Hepatocyte (in vitro differentiated cells): ENCODE data around the gene PTPRS. TPM values are rescaled to one million over a fixed set of nuclear protein-coding genes. Genes with fewer than 3 reads are reported as not detected.

Experiments
- DNase-seq: peaks from one replicate; pipeline ENCODE4 v3.0.0-alpha.2; 2016; ENCODE audit warnings: low spot score
- H2AFZ ChIP-seq: fragments of 200-600 bp; sonication (generic); 2 replicates; pipeline ENCODE4 v1.6.0; 2016; ENCODE audit warnings: antibody characterized with exemption, mild to moderate bottlenecking
- H3K27ac ChIP-seq: fragments of 200-600 bp; sonication (generic); 2 replicates; pipeline ENCODE4 v1.5.1; 2016; ENCODE audit warnings: mild to moderate bottlenecking
- H3K27me3 ChIP-seq: fragments of 200-600 bp; sonication (generic); 2 replicates; pipeline ENCODE4 v1.6.1; 2016
- H3K36me3 ChIP-seq: fragments of 200-600 bp; sonication (generic); replicated peaks from 2 replicates; pipeline ENCODE4 v1.5.1; 2016; ENCODE audit warnings: low read depth; ENCODE audit not compliant: insufficient read depth
- H3K4me1 ChIP-seq: fragments of 200-600 bp; sonication (generic); 2 replicates; pipeline ENCODE4 v1.5.1; 2016; ENCODE audit warnings: mild to moderate bottlenecking, moderate library complexity; ENCODE audit not compliant: insufficient read depth
- H3K4me2 ChIP-seq: fragments of 200-600 bp; sonication (generic); 2 replicates; pipeline ENCODE4 v1.6.0; 2016
- H3K4me3 ChIP-seq: fragments of 200-600 bp; sonication (generic); 2 replicates; pipeline ENCODE4 v1.5.1; 2016; ENCODE audit warnings: mild to moderate bottlenecking
- H3K79me2 ChIP-seq: fragments of 200-600 bp; sonication (generic); 2 replicates; pipeline ENCODE4 v1.6.0; 2017; ENCODE audit warnings: mild to moderate bottlenecking
- H3K9me2 ChIP-seq: fragments of 200-600 bp; sonication (generic); replicated peaks from 2 replicates; pipeline ENCODE4 v1.6.0; 2017; ENCODE audit warnings: mild to moderate bottlenecking; ENCODE audit not compliant: insufficient read depth
- H3K9me3 ChIP-seq: fragments of 200-600 bp; sonication (generic); 2 replicates; pipeline ENCODE4 v1.5.1; 2016; ENCODE audit warnings: low read depth, mild to moderate bottlenecking
- H4K20me1 ChIP-seq: fragments of 200-600 bp; sonication (generic); 2 replicates; pipeline ENCODE4 v1.6.0; 2016; ENCODE audit warnings: mild to moderate bottlenecking; ENCODE audit not compliant: insufficient read depth, poor library complexity, severe bottlenecking
- CTCF ChIP-seq: fragments of 200-600 bp; sonication (generic); IDR thresholded peaks from 2 replicates; pipeline ENCODE4 v1.5.1; 2016; ENCODE audit warnings: antibody characterized with exemption, mild to moderate bottlenecking; ENCODE audit not compliant: poor library complexity
- EZH2 ChIP-seq: fragments of 200-600 bp; sonication (generic); IDR thresholded peaks from 2 replicates; pipeline ENCODE4 v1.6.1; 2016; ENCODE audit warnings: antibody characterized with exemption, mild to moderate bottlenecking, borderline replicate concordance
- EZH2phosphoT487 ChIP-seq: fragments of 200-600 bp; sonication (generic); IDR thresholded peaks from one replicate; pipeline ENCODE4 v1.6.1; 2018; ENCODE audit warnings: antibody characterized with exemption, mild to moderate bottlenecking, low read depth, moderate library complexity; ENCODE audit not compliant: unreplicated experiment, severe bottlenecking
- WGBS: methylation state at CpG from one replicate; pipeline ENCODE4 v1.1.6; 2016; ENCODE audit warnings: low lambda C conversion rate; ENCODE audit errors: missing lambda C conversion rate; 5-methylcytosine and 5-hydroxymethylcytosine counted together
- polyA plus RNA-seq: library from polyadenylated mRNA; unstranded; fragments of >200 nt; fragmentation: Nextera tagmentation; extraction: Ambion mirVana; gene quantifications from 2 replicates; pipeline ENCODE4 v1.2.1, GENCODE V29; 2016
- total RNA-seq: library from RNA; depleted of rRNA; stranded (reverse); fragments of >200 nt; gene quantifications from 2 replicates; pipeline ENCODE4 v1.2.3, GENCODE V29; 2014

The PTPRS gene
- total and polyA plus RNA-seq, 2 experiments from 2014 or later, result 21.9 to 65.5 TPM

- Histone ChIP-seq H3K4me3 (no peak overlapping the region), H3K36me3 (no peaks in the 10 kb centered on the region), H3K9me2 (no peaks in the 10 kb centered on the region), H3K4me1 (no peaks in the 10 kb centered on the region), H2AFZ (no peak overlapping the region), H3K79me2 (no peaks in the 10 kb centered on the region), H3K4me2 (no peak overlapping the region), H3K27ac (no peak overlapping the region), H4K20me1 (no peaks in the 10 kb centered on the region), H3K9me3 (no peaks in the 10 kb centered on the region), H3K27me3 (peaks cover 8% of the 10 kb centered on the region)
- 81% methylated on average over 4 of the region's 4 CpGs for WGBS
- TF ChIP-seq CTCF, result no peak
- TF ChIP-seq EZH2phosphoT487, result no peak
- no peak for TF ChIP-seq EZH2
- no peak for DNase-seq
Measured at GRCh38 chr19:5357584-5357983, 17.0 kb upstream of the PTPRS start.

- WGBS, result 65% methylated on average over 13 of the region's 13 CpGs
- H3K4me1 ChIP-seq, result no peaks in the 10 kb centered on the region
- H3K27me3 ChIP-seq, result peaks cover 8% of the 10 kb centered on the region
- no peaks in the 10 kb centered on the region for H3K79me2 ChIP-seq
- no peak overlapping the region for H3K4me3 ChIP-seq
- no peaks in the 10 kb centered on the region for H3K9me2 ChIP-seq
- no peaks in the 10 kb centered on the region for H3K9me3 ChIP-seq
- H4K20me1 ChIP-seq, result no peaks in the 10 kb centered on the region
- H2AFZ ChIP-seq, result no peak overlapping the region
- H3K27ac ChIP-seq, result no peak overlapping the region
- H3K4me2 ChIP-seq, result no peak overlapping the region
- no peaks in the 10 kb centered on the region for H3K36me3 ChIP-seq
- DNase-seq, result no peak
- TF ChIP-seq EZH2 (no peak), CTCF (no peak), EZH2phosphoT487 (no peak)
Measured at GRCh38 chr19:5356918-5357317, 16.3 kb upstream of the PTPRS start.

GRCh38 chr19:5356428-5356827 is 15.8 kb upstream of the PTPRS start:
- Histone ChIP-seq H3K79me2 (no peaks in the 10 kb centered on the region), H3K9me2 (no peaks in the 10 kb centered on the region), H3K27me3 (peaks cover 8% of the 10 kb centered on the region)

More at GRCh38 chr19:5356428-5356827, 15.8 kb upstream of the PTPRS start:
- Histone ChIP-seq H4K20me1 (no peaks in the 10 kb centered on the region), H3K4me2 (no peak overlapping the region), H3K4me3 (no peak overlapping the region), H3K4me1 (no peaks in the 10 kb centered on the region), H2AFZ (no peak overlapping the region), H3K36me3 (no peaks in the 10 kb centered on the region), H3K27ac (no peak overlapping the region), H3K9me3 (no peaks in the 10 kb centered on the region)
- 82% methylated on average over 5 of the region's 5 CpGs for WGBS
- TF ChIP-seq EZH2phosphoT487 (no peak), CTCF (no peak), EZH2 (no peak)
- no peak for DNase-seq
